ENCODE data around the gene PXDN. TPM values are rescaled to one million over a fixed set of nuclear protein-coding genes. Genes with fewer than 3 reads are reported as not detected.

PXDN gene
- total and polyA plus RNA-seq, 8 donors = 2.0 to 21.1 (median 4.2) TPM

DNA sequence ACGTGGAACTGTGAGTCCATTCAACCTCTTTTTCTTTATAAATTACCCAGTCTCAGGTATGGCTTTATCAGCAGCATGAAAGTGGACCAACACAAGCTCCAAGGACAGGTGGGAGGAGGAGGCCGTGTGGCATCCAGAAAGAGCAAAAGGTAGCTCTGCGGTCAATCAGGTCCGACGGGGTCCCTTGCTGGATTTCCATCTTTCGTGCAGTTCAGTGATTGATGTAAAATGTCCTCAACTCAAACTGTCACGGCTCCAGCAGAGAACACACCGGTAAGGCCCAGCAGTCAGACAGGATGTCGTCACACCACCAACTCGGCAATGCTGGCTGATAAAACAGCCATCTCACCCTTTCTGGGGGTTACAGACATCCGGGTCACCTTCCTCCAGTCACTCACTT is 123.3 kb downstream of the PXDN start:
- no peak for FAIRE-seq
- H3K9me3 ChIP-seq = no peaks in the 10 kb centered on the region
- no peak for TF ChIP-seq CTCF (IDR thresholded peaks at IDR 0.05)

GRCh38 chr2:1620081-1620480 is 124.2 kb downstream of the PXDN start:
- 51 to 62% methylated on average over 11 of the region's 11 CpGs for WGBS, 2 donors
- no peak for DNase-seq
- no peak for FAIRE-seq

More for the DNA sequence above, 123.3 kb downstream of the PXDN start:
- 65 to 76% methylated on average over 11 of the region's 11 CpGs for WGBS, 2 donors
- ATAC-seq (no peak), DNase-seq (no peak)
- intact Hi-C loops (cut with DNase I) = no loop called here
- Histone ChIP-seq H3K4me1 (no peaks in the 10 kb centered on the region), H3K36me3 (no peaks in the 10 kb centered on the region), H3K4me3 (no peak overlapping the region), H3K27me3 (no peaks in the 10 kb centered on the region), H3K27ac (no peak overlapping the region)

GRCh38 chr2:1619556-1619955 is 124.8 kb downstream of the PXDN start:
- Histone ChIP-seq H3K9me3 (no peaks in the 10 kb centered on the region), H3K4me3 (no peak overlapping the region), H3K27me3 (no peaks in the 10 kb centered on the region), H3K36me3 (no peaks in the 10 kb centered on the region), H3K27ac (no peak overlapping the region), H3K4me1 (no peaks in the 10 kb centered on the region)
- FAIRE-seq (no peak), ATAC-seq (no peak), DNase-seq (no peak)
- 43 to 65% methylated on average over 9 to 10 of the region's 10 CpGs for WGBS, 2 donors
- intact Hi-C loops (cut with DNase I) = no loop called here
- TF ChIP-seq CTCF (IDR thresholded peaks at IDR 0.05) = no peak

More at GRCh38 chr2:1620081-1620480, 124.2 kb downstream of the PXDN start:
- no peak overlapping the region for H3K27ac ChIP-seq
- H3K9me3 ChIP-seq = no peaks in the 10 kb centered on the region
- H3K4me1 ChIP-seq = no peaks in the 10 kb centered on the region
- H3K27me3 ChIP-seq = no peaks in the 10 kb centered on the region
- TF ChIP-seq CTCF (IDR thresholded peaks at IDR 0.05) = no peak
- ATAC-seq = no peak
- H3K36me3 ChIP-seq = no peaks in the 10 kb centered on the region
- no peak overlapping the region for H3K4me3 ChIP-seq
- intact Hi-C loops (cut with DNase I) = no loop called here

DNA sequence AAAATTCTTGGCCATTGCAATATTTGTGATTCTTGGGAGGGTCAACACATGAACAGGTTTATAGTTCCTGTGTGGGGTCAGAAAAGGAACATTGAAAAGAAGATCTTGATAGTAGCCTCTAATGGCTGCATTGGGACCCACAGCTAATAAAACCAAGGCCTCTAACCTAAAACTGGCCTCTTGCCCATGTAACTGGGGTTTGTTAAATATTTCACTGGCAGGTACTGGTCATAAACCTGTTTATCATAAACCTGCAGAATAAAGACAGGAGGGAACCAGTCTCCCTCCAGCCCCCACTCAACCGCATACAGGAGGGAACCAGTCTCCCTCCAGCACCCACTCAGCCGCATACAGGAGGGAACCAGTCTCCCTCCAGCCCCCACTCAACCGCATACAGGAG is 125.3 kb downstream of the PXDN start:
- FAIRE-seq (no peak), ATAC-seq (peak in 1 of 4 donors; percentile 55), DNase-seq (no peak)
- intact Hi-C loops (cut with DNase I) = no loop called here
- TF ChIP-seq CTCF (IDR thresholded peaks at IDR 0.05) = no peak
- Histone ChIP-seq H3K9me3 (no peaks in the 10 kb centered on the region), H3K4me3 (no peak overlapping the region), H3K36me3 (no peaks in the 10 kb centered on the region), H3K27me3 (no peaks in the 10 kb centered on the region), H3K27ac (no peak overlapping the region), H3K4me1 (no peaks in the 10 kb centered on the region)
- 51 to 83% methylated on average over 1 to 2 of the region's 3 CpGs for WGBS, 2 donors

DNA sequence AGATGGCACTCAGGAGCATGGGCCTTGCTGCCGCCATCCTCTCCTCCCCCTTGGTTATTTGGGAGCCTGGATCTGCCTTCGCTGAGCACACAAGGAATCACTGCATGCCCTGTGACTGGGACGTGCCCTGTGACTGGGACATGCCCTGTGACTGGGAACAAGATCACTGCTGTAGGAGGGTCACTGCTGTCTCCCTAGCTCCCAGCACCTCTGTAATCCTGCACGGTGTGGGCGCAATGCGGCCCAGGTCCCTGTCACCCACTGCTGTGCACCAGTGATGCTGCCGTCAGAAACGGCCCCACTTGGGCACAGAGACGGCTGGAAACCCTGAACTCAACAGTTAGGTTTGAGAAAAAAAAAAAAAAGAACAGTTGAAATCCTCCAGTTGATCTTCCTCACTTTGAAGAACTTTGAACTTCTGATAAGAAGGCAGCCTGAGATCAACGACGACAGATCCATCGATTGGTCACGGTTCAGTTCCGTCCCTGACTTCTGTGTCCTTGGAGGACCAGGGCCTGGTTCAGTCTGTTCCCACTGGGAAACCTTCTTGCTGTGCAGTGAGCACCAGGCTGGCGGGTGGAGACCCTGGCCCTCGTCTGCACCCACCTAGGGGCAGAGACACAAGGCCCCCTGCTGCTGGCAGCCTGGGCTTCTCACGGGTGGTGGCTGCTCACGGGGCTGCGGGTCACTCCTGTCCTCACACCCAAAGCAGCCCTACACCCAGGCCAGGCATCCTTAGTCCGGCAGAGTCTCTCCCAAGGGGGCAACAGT is 125.9 kb downstream of the PXDN start:
- intact Hi-C loops (cut with DNase I) = no loop called here
- H3K36me3 ChIP-seq = no peaks in the 10 kb centered on the region
- DNase-seq = no peak
- ATAC-seq = no peak
- H3K27me3 ChIP-seq = no peaks in the 10 kb centered on the region
- FAIRE-seq = no peak
- no peaks in the 10 kb centered on the region for H3K9me3 ChIP-seq
- no peak for TF ChIP-seq CTCF (IDR thresholded peaks at IDR 0.05)
- no peaks in the 10 kb centered on the region for H3K4me1 ChIP-seq
- H3K4me3 ChIP-seq = no peak overlapping the region
- 68 to 72% methylated on average over 20 of the region's 20 CpGs for WGBS, 2 donors
- H3K27ac ChIP-seq = no peak overlapping the region
